Measurements from ENCODE around the gene LRRC55. TPM values are rescaled to one million over a fixed set of nuclear protein-coding genes. Genes with fewer than 3 reads are reported as not detected.

The LRRC55 gene
- total RNA-seq, 1 donor from 2014 or later = 0.12 TPM

- H3K4me1 Mint-ChIP-seq (ENCODE audit: low read depth) = peaks cover 5% of the 10 kb centered on the region
- DNase-seq (ENCODE audit: low spot score, unreplicated experiment) = no peak
- no peaks in the 10 kb centered on the region for H3K36me3 Mint-ChIP-seq (ENCODE audit: insufficient read depth)
- no peak for TF ChIP-seq CTCF (IDR thresholded peaks at IDR 0.05; ENCODE audit: unreplicated experiment)
- H3K4me3 Mint-ChIP-seq (ENCODE audit: low read depth) = no peak overlapping the region
- H3K27ac Mint-ChIP-seq = no peak overlapping the region
- no peaks in the 10 kb centered on the region for H3K9me3 Mint-ChIP-seq (ENCODE audit: low read depth)
- peaks cover 4% of the 10 kb centered on the region for H3K27me3 Mint-ChIP-seq
These were observed 21.1 kb upstream of the LRRC55 start for GRCh38 chr11:57160665-57161064.

GRCh38 chr11:57161351-57161750, 20.4 kb upstream of the LRRC55 start:
- Mint-ChIP-seq H3K9me3 (ENCODE audit: low read depth) (no peaks in the 10 kb centered on the region), H3K27ac (no peak overlapping the region), H3K36me3 (ENCODE audit: insufficient read depth) (no peaks in the 10 kb centered on the region), H3K4me3 (ENCODE audit: low read depth) (no peak overlapping the region), H3K27me3 (peaks cover 4% of the 10 kb centered on the region), H3K4me1 (ENCODE audit: low read depth) (peaks cover 5% of the 10 kb centered on the region)
- no peak for TF ChIP-seq CTCF (IDR thresholded peaks at IDR 0.05; ENCODE audit: unreplicated experiment)
- DNase-seq (ENCODE audit: low spot score, unreplicated experiment) = no peak

- peaks cover 4% of the 10 kb centered on the region for H3K27me3 Mint-ChIP-seq
- no peaks in the 10 kb centered on the region for H3K9me3 Mint-ChIP-seq (ENCODE audit: low read depth)
- H3K27ac Mint-ChIP-seq = no peak overlapping the region
- peaks cover 11% of the 10 kb centered on the region for H3K4me1 Mint-ChIP-seq (ENCODE audit: low read depth)
- H3K36me3 Mint-ChIP-seq (ENCODE audit: insufficient read depth) = no peaks in the 10 kb centered on the region
- DNase-seq (ENCODE audit: low spot score, unreplicated experiment) = no peak
- no peak overlapping the region for H3K4me3 Mint-ChIP-seq (ENCODE audit: low read depth)
- TF ChIP-seq CTCF (IDR thresholded peaks at IDR 0.05; ENCODE audit: unreplicated experiment) = no peak
These were observed 19.4 kb upstream of the LRRC55 start for GRCh38 chr11:57162179-57162898.

GRCh38 chr11:57163160-57163868, 18.4 kb upstream of the LRRC55 start:
- Mint-ChIP-seq H3K36me3 (ENCODE audit: insufficient read depth) (no peaks in the 10 kb centered on the region), H3K27me3 (peaks cover 4% of the 10 kb centered on the region), H3K4me1 (ENCODE audit: low read depth) (peaks cover 13% of the 10 kb centered on the region), H3K4me3 (ENCODE audit: low read depth) (no peak overlapping the region), H3K9me3 (ENCODE audit: low read depth) (peaks cover 1% of the 10 kb centered on the region), H3K27ac (no peak overlapping the region)
- no peak for DNase-seq (ENCODE audit: low spot score, unreplicated experiment)
- TF ChIP-seq CTCF (IDR thresholded peaks at IDR 0.05; ENCODE audit: unreplicated experiment) = no peak

- Mint-ChIP-seq H3K27ac (no peak overlapping the region), H3K9me3 (ENCODE audit: low read depth) (peaks cover 9% of the 10 kb centered on the region), H3K4me3 (ENCODE audit: low read depth) (no peak overlapping the region), H3K36me3 (ENCODE audit: insufficient read depth) (no peaks in the 10 kb centered on the region), H3K27me3 (peaks cover 4% of the 10 kb centered on the region), H3K4me1 (ENCODE audit: low read depth) (peaks cover 16% of the 10 kb centered on the region)
- DNase-seq (ENCODE audit: low spot score, unreplicated experiment) = no peak
- no peak for TF ChIP-seq CTCF (IDR thresholded peaks at IDR 0.05; ENCODE audit: unreplicated experiment)
These were observed 17.4 kb upstream of the LRRC55 start for GRCh38 chr11:57164317-57164716.

Measured in progenitor cell of endocrine pancreas (in vitro differentiated cells).